ENCODE data around the gene FPGS. TPM values are rescaled to one million over a fixed set of nuclear protein-coding genes. Genes with fewer than 3 reads are reported as not detected.

The FPGS gene
- polyA plus RNA-seq, 1 of the 3 experiments (the other 2 are of a cell fraction) = 82.7 TPM

- TF ChIP-seq USF1 (IDR thresholded peaks at IDR 0.05; ENCODE audit: borderline replicate concordance, low read depth) = no peak
- TF ChIP-seq, protein P1, sequence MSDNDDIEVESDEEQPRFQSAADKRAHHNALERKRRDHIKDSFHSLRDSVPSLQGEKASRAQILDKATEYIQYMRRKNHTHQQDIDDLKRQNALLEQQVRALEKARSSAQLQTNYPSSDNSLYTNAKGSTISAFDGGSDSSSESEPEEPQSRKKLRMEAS (IDR thresholded peaks at IDR 0.05; ENCODE audit: low read depth) = no peak
These were observed 17.4 kb upstream of the FPGS start (continued) for GRCh38 chr9:127785023-127785932.

GRCh38 chr9:127785933-127786772 is 16.5 kb upstream of the FPGS start, which contains the start of gene CDK9:
Gene CDK9 (plus strand): TSS chr9:127786034. CDS start chr9:127786149, 115 bp downstream.
- Histone ChIP-seq H4K20me1 (ENCODE audit: insufficient read depth) (peaks cover 49% of the 10 kb centered on the region), H3K36me3 (replicated peaks in 1 of 2; ENCODE audit: control insufficient read depth in 1 of 2, insufficient read depth in 2 of 2, low read length in 1 of 2) (peaks cover 41 to 44% of the 10 kb centered on the region in 2 experiments), H3K27me3 (ENCODE audit: insufficient read depth) (no peaks in the 10 kb centered on the region), H3K9ac (peak within 1 kb of the TSS; percentile 99), H3K4me2 (peak within 1 kb of the TSS; percentile 94), H2AFZ (ENCODE audit: low read depth) (0 out of 2 replicates have a peak within 1 kb of the TSS, but pooled peaks have one; percentile 65), H3K27ac (ENCODE audit: low read depth in 2 of 2, low read length in 1 of 2) (peak within 1 kb of the TSS; percentile 92 to 93), H3K79me2 (ENCODE audit: insufficient read depth) (peaks cover 52% of the 10 kb centered on the region), H3K4me1 (ENCODE audit: control insufficient read depth in 1 of 2, insufficient read depth in 2 of 2, low read depth in 1 of 2, low read length in 1 of 2) (peaks cover 6 to 13% of the 10 kb centered on the region in 2 experiments), H3F3A (replicated peaks; ENCODE audit: insufficient read depth) (peaks cover 3% of the 10 kb centered on the region), H3K9me2 (no peaks in the 10 kb centered on the region), H3K4me3 (ENCODE audit: low read depth in 2 of 2, low read length in 1 of 2) (peak within 1 kb of the TSS; percentile 82 to 90), H3K9me3 (no peaks in the 10 kb centered on the region)
- WGBS (ENCODE audit: low lambda C conversion rate) = 1% methylated on average over 18 of the region's 75 CpGs
- DNase-seq = peak; percentile 98
- no peak for TF ChIP-seq RCOR1 (IDR thresholded peaks at IDR 0.05; ENCODE audit: low read length)
- peak; percentile 16 for TF ChIP-seq POLR2AphosphoS5 (IDR thresholded peaks at IDR 0.05; ENCODE audit: low read depth, low read length)
- peak; percentile 64; the same call in 1 of the 2 replicates for TF ChIP-seq TAF1 (IDR thresholded peaks at IDR 0.05; ENCODE audit: borderline replicate concordance, low read depth, low read length)
- no peak for TF ChIP-seq EP300 (IDR thresholded peaks at IDR 0.05; ENCODE audit: borderline replicate concordance in 1 of 2, low read depth in 1 of 2, low read length in 1 of 2)
- TF ChIP-seq GABPA (IDR thresholded peaks at IDR 0.05; ENCODE audit: low read depth) = peak; percentile 86
- peak; percentile 42; the same call in 1 of the 2 replicates for TF ChIP-seq MXI1 (IDR thresholded peaks at IDR 0.05; ENCODE audit: low read depth, low read length)
- TF ChIP-seq, protein P1 (IDR thresholded peaks at IDR 0.05; ENCODE audit: low read depth) = peak; percentile 73
- TF ChIP-seq ELF1 (IDR thresholded peaks at IDR 0.05) = peak; percentile 88
- peak; percentile 84 for TF ChIP-seq CHD2 (IDR thresholded peaks at IDR 0.05; ENCODE audit: low read length, partially characterized antibody)
- peak; percentile 65 for TF ChIP-seq SIN3A (IDR thresholded peaks at IDR 0.05; ENCODE audit: borderline replicate concordance, low read depth, low read length)
- CTCF ChIA-PET = interaction anchor here (0.7 to 6.3 kb wide), 27 partner anchors 11 to 1326 kb away, joined by 3 to 87 read pairs (median 5); partner anchors contain the start of genes PTRH1, TOR2A and TTC16
- POLR2A ChIA-PET = interaction anchor here (0.7 to 1.8 kb wide), 10 partner anchors 11 to 362 kb away, joined by 3 to 8 read pairs (median 4); partner anchors contain the start of genes TOR2A and ZNF79
